Measurements from ENCODE around the gene TELO2. TPM values are rescaled to one million over a fixed set of nuclear protein-coding genes. Genes with fewer than 3 reads are reported as not detected.

The TELO2 gene
- total and polyA plus RNA-seq, 9 donors: 14.5 to 40.4 (median 35.8) TPM

DNA sequence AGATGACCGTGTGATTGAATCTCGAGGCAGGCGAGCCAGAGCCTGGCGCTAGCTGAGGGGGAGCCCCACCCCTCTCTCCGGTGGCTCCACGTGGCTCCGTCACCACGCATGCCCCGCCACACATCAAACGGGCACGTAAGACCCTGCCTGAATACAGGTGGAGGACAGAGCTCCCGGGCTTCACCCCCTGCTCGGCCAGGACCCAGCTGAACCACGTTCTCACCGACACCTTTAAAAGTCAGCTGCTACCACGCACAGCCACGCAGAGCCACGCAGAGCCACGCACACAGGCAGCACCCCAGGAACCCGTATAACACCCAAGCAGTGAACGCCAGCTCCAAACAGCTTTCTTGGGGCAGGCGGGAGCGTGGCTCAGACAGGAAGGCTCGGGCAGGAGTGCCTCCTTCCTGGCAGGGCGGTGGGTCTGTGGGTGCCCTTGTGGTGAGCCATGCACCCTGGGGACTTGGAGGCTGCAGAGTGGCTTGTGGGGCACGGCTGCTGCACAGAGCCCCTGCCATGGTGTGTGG is 44.7 kb downstream of the TELO2 start:
- no peaks in the 10 kb centered on the region for H3K27me3 ChIP-seq (ENCODE audit: control insufficient read depth, insufficient read depth, low read length)
- H3K4me1 ChIP-seq (ENCODE audit: control insufficient read depth, insufficient read depth, low read length): peaks cover 78% of the 10 kb centered on the region
- no peak overlapping the region for H3K27ac ChIP-seq (ENCODE audit: low read length)
- no peak for DNase-seq
- WGBS (ENCODE audit: insufficient coverage): 89% methylated on average over 26 of the region's 26 CpGs
- no peak overlapping the region for H3K4me3 ChIP-seq (ENCODE audit: low read length)
- H3K36me3 ChIP-seq (ENCODE audit: control insufficient read depth, insufficient read depth, low read length): peaks cover 59% of the 10 kb centered on the region
- H3K9me3 ChIP-seq (replicated peaks; ENCODE audit: control insufficient read depth, low read depth, low read length): no peaks in the 10 kb centered on the region

DNA sequence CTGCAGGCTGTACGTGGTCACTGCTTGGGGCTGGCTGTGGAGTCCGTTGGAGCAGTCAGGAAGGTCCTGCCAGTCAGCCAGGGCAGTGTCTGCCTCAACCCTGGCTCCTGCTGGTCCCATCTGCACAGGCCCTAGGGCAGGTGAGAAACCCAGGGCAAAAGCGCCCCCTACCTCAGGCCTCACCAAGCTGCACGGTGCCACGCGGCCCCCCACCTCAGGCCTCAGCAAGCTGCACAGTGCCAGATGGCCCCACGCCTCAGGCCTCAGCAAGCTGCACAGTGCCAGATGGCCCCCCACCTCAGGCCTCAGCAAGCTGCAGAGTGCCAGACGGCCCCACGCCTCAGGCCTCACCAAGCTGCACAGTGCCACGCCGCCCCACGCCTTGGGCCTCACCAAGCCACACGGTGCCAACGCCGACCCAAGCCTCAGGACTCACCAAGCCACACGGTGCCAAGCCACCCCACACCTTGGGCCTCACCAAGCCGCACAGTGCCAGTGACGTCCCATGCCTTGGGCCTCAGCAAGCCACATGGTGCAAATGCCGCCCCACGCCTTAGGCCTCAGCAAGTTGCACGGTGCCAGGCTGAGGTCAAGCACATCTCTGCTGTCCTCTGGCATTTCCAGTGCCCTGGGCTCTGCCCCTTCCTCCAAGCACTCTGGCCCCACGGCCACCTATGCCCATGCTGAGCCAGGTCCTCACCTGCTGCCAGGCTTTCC is 45.8 kb downstream of the TELO2 start:
- H3K4me1 ChIP-seq (ENCODE audit: control insufficient read depth, insufficient read depth, low read length): peaks cover 80% of the 10 kb centered on the region
- WGBS (ENCODE audit: insufficient coverage): 67% methylated on average over 22 of the region's 22 CpGs
- DNase-seq: no peak
- H3K4me3 ChIP-seq (ENCODE audit: low read length): no peak overlapping the region
- H3K36me3 ChIP-seq (ENCODE audit: control insufficient read depth, insufficient read depth, low read length): peaks cover 64% of the 10 kb centered on the region
- no peaks in the 10 kb centered on the region for H3K9me3 ChIP-seq (replicated peaks; ENCODE audit: control insufficient read depth, low read depth, low read length)
- H3K27me3 ChIP-seq (ENCODE audit: control insufficient read depth, insufficient read depth, low read length): no peaks in the 10 kb centered on the region
- H3K27ac ChIP-seq (ENCODE audit: low read length): no peak overlapping the region

DNA sequence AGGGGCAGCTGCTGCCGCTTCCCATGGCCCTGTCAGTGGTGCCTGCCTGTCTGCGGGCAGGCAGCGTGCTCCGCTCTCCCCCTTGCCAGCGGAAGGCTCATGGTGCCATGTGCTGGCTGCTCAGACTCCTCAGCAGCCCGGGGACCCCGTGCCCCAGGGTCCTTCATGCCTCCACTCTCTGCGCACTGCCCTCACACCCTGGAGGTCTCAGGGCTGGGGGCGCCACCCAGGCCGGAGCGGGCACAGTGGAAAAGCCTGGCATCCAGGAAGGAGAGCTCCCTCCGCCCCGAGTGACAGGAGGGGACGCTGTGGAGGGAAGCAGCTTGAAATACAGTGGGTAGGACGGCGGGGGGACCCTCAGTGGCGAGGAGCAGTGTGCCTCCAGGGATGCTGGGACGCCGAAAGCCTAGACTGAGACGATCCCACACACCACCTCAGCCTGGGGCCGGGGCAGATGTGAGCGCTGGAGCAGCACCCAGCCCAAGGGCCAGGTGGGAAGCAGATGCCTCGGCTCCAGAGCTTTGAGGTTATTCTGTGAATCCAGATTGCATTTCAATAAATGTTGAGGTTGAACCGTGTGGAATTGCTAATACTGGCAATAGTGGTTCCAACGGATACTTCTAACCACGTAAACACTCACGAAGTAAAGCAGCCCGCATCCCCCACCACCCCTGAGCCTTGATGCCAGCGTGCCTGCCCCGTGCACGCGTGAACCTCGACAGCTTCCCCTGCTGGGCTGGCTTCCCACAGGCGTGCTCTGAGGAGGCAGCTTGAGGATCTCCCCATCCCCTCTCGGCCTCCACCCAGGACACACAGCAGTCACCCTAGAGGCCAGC is 46.8 kb downstream of the TELO2 start:
- no peak overlapping the region for H3K4me3 ChIP-seq (ENCODE audit: low read length)
- no peak for DNase-seq
- H3K4me1 ChIP-seq (ENCODE audit: control insufficient read depth, insufficient read depth, low read length): peaks cover 83% of the 10 kb centered on the region
- no peaks in the 10 kb centered on the region for H3K27me3 ChIP-seq (ENCODE audit: control insufficient read depth, insufficient read depth, low read length)
- peaks cover 62% of the 10 kb centered on the region for H3K36me3 ChIP-seq (ENCODE audit: control insufficient read depth, insufficient read depth, low read length)
- peak overlapping the region; percentile 65 for H3K27ac ChIP-seq (ENCODE audit: low read length)
- WGBS (ENCODE audit: insufficient coverage): 91% methylated on average over 25 of the region's 35 CpGs
- H3K9me3 ChIP-seq (replicated peaks; ENCODE audit: control insufficient read depth, low read depth, low read length): no peaks in the 10 kb centered on the region

- H3K36me3 ChIP-seq (ENCODE audit: control insufficient read depth, insufficient read depth, low read length): peaks cover 64% of the 10 kb centered on the region
- no peak overlapping the region for H3K27ac ChIP-seq (ENCODE audit: low read length)
- no peaks in the 10 kb centered on the region for H3K9me3 ChIP-seq (replicated peaks; ENCODE audit: control insufficient read depth, low read depth, low read length)
- H3K27me3 ChIP-seq (ENCODE audit: control insufficient read depth, insufficient read depth, low read length): no peaks in the 10 kb centered on the region
- 89% methylated on average over 7 of the region's 8 CpGs for WGBS (ENCODE audit: insufficient coverage)
- H3K4me3 ChIP-seq (ENCODE audit: low read length): no peak overlapping the region
- peaks cover 83% of the 10 kb centered on the region for H3K4me1 ChIP-seq (ENCODE audit: control insufficient read depth, insufficient read depth, low read length)
- DNase-seq: no peak
These were observed 47.3 kb downstream of the TELO2 start for GRCh38 chr16:1540556-1540855.

GRCh38 chr16:1541293-1542165 is 48.4 kb downstream of the TELO2 start:
- Histone ChIP-seq H3K4me1 (ENCODE audit: control insufficient read depth, insufficient read depth, low read length) (peaks cover 83% of the 10 kb centered on the region), H3K4me3 (ENCODE audit: low read length) (no peak overlapping the region), H3K9me3 (replicated peaks; ENCODE audit: control insufficient read depth, low read depth, low read length) (no peaks in the 10 kb centered on the region), H3K36me3 (ENCODE audit: control insufficient read depth, insufficient read depth, low read length) (peaks cover 64% of the 10 kb centered on the region), H3K27me3 (ENCODE audit: control insufficient read depth, insufficient read depth, low read length) (no peaks in the 10 kb centered on the region), H3K27ac (ENCODE audit: low read length) (peak overlapping the region; percentile 82)
- no peak for DNase-seq
- 80% methylated on average over 34 of the region's 41 CpGs for WGBS (ENCODE audit: insufficient coverage)

DNA sequence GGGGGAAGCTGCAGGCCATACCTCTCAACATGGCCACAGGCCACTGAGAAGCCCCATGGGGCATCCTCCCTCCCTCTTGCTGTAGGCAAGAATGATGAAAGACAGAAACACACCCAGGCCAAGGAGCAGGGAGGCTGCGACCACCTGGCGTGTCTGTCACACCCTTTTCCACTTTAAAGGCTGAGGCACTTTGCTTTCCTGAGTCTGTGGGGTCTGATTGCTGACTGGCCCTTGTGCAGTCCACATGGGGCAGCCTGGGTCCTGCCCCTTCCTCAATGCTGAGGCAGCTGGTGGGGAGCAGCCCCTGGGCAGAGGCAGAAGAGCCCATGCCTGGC is 49.0 kb downstream of the TELO2 start:
- Histone ChIP-seq H3K4me3 (ENCODE audit: low read length) (no peak overlapping the region), H3K36me3 (ENCODE audit: control insufficient read depth, insufficient read depth, low read length) (peaks cover 63% of the 10 kb centered on the region), H3K27me3 (ENCODE audit: control insufficient read depth, insufficient read depth, low read length) (no peaks in the 10 kb centered on the region), H3K27ac (ENCODE audit: low read length) (peak overlapping the region; percentile 82), H3K9me3 (replicated peaks; ENCODE audit: control insufficient read depth, low read depth, low read length) (no peaks in the 10 kb centered on the region), H3K4me1 (ENCODE audit: control insufficient read depth, insufficient read depth, low read length) (peaks cover 81% of the 10 kb centered on the region)
- WGBS (ENCODE audit: insufficient coverage): 92% methylated on average over 2 of the region's 2 CpGs
- DNase-seq: no peak

DNA sequence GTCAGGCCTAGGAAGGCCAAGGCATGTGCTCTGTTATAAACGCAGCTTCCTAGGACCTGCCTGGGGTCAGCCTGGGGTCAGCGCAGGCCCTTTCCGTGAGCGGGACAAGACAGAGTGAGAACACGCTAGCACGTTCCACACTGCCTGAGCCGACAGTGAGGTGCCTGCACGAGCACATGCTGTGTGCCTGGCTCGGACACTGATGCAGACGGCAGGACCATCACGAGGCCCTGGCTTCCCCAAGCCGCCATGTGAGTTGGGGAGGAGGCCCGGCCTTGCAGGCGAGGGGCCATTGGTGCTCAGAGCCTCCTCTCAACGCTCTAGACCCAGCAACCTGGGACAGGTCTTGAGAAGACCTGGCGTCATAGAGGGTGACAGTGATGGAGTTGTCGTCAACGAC is 49.4 kb downstream of the TELO2 start:
- WGBS (ENCODE audit: insufficient coverage): 81% methylated on average over 17 of the region's 18 CpGs
- no peak overlapping the region for H3K4me3 ChIP-seq (ENCODE audit: low read length)
- peak overlapping the region; percentile 82 for H3K27ac ChIP-seq (ENCODE audit: low read length)
- no peaks in the 10 kb centered on the region for H3K9me3 ChIP-seq (replicated peaks; ENCODE audit: control insufficient read depth, low read depth, low read length)
- no peak for DNase-seq
- H3K27me3 ChIP-seq (ENCODE audit: control insufficient read depth, insufficient read depth, low read length): no peaks in the 10 kb centered on the region
- peaks cover 60% of the 10 kb centered on the region for H3K36me3 ChIP-seq (ENCODE audit: control insufficient read depth, insufficient read depth, low read length)
- peaks cover 81% of the 10 kb centered on the region for H3K4me1 ChIP-seq (ENCODE audit: control insufficient read depth, insufficient read depth, low read length)

- H3K27me3 ChIP-seq (ENCODE audit: control insufficient read depth, insufficient read depth, low read length): no peaks in the 10 kb centered on the region
- peak overlapping the region; percentile 82 for H3K27ac ChIP-seq (ENCODE audit: low read length)
- peaks cover 82% of the 10 kb centered on the region for H3K4me1 ChIP-seq (ENCODE audit: control insufficient read depth, insufficient read depth, low read length)
- WGBS (ENCODE audit: insufficient coverage): 49% methylated on average over 15 of the region's 30 CpGs
- H3K4me3 ChIP-seq (ENCODE audit: low read length): no peak overlapping the region
- H3K9me3 ChIP-seq (replicated peaks; ENCODE audit: control insufficient read depth, low read depth, low read length): no peaks in the 10 kb centered on the region
- peak; percentile 79 for DNase-seq
- H3K36me3 ChIP-seq (ENCODE audit: control insufficient read depth, insufficient read depth, low read length): peaks cover 57% of the 10 kb centered on the region
These were observed 50.1 kb downstream of the TELO2 start for GRCh38 chr16:1543085-1543896.
